Stimulated activated CD4-positive, alpha-beta T cell treated with anti-CD3 and anti-CD28 coated beads, TNF-alpha, amount 100 ng/mL, for 48 hours (primary cell): ENCODE measurements around the gene BRCA2.

ENCODE experiments used
- DNase-seq, 3 donors: peaks; one replicate each; pipeline ENCODE4 v3.0.0-alpha.2; 2020; ENCODE audit warnings: low read depth in 3 of 3

The BRCA2 gene

GRCh38 chr13:32428581-32429432 lies 113.5 kb downstream of the BRCA2 start:
- no peak for DNase-seq

- no peak for DNase-seq
Observed at GRCh38 chr13:32429433-32429909, 114.2 kb downstream of the BRCA2 start.

GRCh38 chr13:32430018-32430747 lies 114.9 kb downstream of the BRCA2 start:
- no peak for DNase-seq

GRCh38 chr13:32431361-32431760 lies 116.1 kb downstream of the BRCA2 start:
- DNase-seq = no peak

- no peak for DNase-seq
Observed at GRCh38 chr13:32432856-32433255, 117.5 kb downstream of the BRCA2 start.

- DNase-seq = no peak
Observed at GRCh38 chr13:32438871-32439270, 123.6 kb downstream of the BRCA2 start.

GRCh38 chr13:32443111-32443510 lies 127.8 kb downstream of the BRCA2 start:
- DNase-seq = no peak

- no peak for DNase-seq
Observed at GRCh38 chr13:32445461-32445860, 130.2 kb downstream of the BRCA2 start.

GRCh38 chr13:32446220-32446619 lies 130.9 kb downstream of the BRCA2 start:
- DNase-seq = no peak

GRCh38 chr13:32446773-32447465 lies 131.6 kb downstream of the BRCA2 start:
- DNase-seq = no peak

- no peak for DNase-seq
Observed at GRCh38 chr13:32447894-32448623, 132.8 kb downstream of the BRCA2 start.

- DNase-seq = no peak
Observed at GRCh38 chr13:32448972-32449371, 133.7 kb downstream of the BRCA2 start.
